HG02678 (cell line): ENCODE data around the gene MRPL24.
"Not testable (repeated sequence)": the region's sequence is repeated elsewhere in the genome, so short reads cannot be mapped to it uniquely, and the experiment has no call there.

Experiments
- ATAC-seq: cut with Tn5 transposase; IDR thresholded peaks from one replicate; pipeline ENCODE4 v1.9.1; 2021; ENCODE audit warnings: mild to moderate bottlenecking, moderate library complexity; ENCODE audit not compliant: unreplicated experiment

MRPL24 gene

DNA sequence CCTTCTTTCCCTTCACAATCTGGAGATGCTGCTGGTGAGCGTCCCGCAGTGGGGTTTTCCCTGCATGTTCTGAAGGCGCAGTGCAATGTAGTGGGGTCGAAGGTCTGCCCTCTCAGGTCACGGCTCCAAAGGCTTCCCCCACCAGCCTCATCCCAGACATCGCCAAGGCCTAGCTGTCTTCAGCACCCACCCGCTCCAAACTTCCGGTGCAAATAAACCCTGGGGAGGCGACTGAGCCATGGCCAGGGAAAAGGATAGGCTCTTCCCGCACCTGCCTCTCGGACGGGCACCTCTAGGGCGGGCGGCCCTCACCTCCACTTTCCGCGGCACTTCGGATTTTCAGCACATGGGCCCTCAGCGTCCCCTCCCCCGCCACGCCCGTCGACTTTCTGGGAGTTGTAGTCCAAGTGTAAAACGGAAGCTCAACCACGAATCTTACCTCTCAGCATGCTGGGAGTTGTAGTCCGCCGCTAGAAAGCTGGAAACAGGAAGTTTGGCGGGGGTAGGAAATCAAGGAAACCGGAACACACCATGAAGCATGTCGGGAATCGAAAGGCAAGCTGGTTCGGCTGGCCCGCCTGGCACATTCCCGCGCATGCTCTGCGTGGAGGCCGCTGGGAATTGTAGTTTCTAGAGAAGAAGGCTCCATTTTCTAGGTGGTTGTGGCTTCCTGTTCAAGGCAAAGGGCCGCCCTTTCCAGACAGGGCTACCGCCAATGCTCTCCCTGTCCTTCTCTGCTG lies at the start of gene MRPL24:
Gene MRPL24, minus strand, starts transcription at position 348 of the 740 bp plus-strand sequence. CDS start 2,384 bp downstream, outside the sequence.
- peak; percentile 88 for ATAC-seq

DNA sequence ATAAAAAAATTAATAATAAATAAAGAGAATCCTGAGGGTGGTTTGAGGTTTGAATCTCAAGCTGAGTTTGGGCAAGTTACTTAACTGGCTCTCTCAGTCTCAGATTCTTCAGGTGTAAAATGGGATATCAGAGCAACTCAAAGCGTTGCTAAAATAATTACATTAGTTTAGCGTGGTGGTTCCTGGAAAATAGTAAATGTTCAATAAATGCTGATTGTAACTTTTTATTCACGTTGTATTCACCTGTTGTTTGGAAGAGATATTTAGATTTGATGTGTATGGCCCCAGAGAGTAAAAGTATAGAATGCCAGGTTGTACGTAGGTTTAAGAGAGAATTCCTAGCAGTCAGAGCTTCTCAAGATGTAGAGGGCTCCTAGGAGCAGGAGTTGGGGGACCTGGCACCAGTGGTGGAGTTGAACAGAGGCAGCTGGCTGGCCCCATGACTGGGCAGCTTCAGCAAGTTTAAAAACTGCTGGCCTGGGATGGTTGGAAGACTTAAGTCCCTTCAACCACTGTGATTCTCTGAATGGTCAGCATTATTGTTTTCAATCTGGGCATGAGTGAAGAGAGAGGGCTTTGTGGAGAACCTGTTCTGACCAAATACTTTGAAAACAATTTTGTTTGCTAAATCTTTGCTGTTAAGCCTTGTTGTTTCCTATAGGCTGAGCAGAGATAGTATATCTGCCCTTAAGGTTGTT lies 48.9 kb upstream of the MRPL24 start:
- no peak for ATAC-seq

DNA sequence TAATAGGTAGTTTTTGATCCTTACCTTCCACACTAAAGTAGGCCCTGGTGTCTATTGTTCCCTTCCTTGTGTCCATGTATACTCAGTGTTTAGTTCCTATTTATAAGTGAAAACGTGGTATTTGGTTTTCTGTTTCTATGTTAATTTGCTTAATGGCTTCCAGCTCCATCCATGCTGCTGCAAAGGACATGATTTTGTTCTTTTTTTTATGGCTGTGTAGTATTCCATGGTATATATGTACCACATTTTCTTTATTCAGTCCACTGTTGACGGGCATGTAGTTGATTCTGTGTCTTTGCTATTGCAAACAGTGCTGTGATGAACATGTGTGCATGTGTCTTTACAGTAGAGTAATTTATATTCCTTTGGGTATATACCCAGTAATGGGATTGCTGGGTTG lies 47.2 kb upstream of the MRPL24 start:
- ATAC-seq = no peak

- ATAC-seq = no peak
Measured at GRCh38 chr1:156786640-156787039, 45.8 kb upstream of the MRPL24 start.

GRCh38 chr1:156785458-156785857 lies 44.6 kb upstream of the MRPL24 start:
- ATAC-seq = no peak

- no peak for ATAC-seq
Measured at GRCh38 chr1:156781585-156782186, 40.8 kb upstream of the MRPL24 start.

DNA sequence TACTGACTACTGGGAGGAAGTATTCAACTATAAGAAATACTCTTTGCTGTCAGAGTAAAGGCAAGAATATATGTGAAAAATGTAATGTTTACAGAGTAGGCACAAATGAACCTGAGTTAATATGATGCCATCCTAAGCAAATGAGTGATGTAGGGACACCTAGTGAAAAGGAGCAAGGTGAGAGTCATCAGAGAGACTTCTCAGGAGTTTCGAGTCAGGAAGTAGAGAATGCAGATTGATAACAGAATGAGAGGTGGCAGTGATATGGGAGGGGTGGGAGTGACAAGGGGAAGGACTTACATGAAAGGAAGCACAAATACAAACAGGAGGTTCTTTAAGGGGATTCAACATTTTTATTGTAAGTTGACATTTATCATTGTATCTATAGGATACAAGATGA lies 36.7 kb upstream of the MRPL24 start:
- ATAC-seq = no peak

- ATAC-seq = no peak
Measured at GRCh38 chr1:156776942-156777341, 36.1 kb upstream of the MRPL24 start.

GRCh38 chr1:156775799-156776198 lies 34.9 kb upstream of the MRPL24 start:
- ATAC-seq = no peak

GRCh38 chr1:156773607-156774006 lies 32.7 kb upstream of the MRPL24 start:
- ATAC-seq = no peak

DNA sequence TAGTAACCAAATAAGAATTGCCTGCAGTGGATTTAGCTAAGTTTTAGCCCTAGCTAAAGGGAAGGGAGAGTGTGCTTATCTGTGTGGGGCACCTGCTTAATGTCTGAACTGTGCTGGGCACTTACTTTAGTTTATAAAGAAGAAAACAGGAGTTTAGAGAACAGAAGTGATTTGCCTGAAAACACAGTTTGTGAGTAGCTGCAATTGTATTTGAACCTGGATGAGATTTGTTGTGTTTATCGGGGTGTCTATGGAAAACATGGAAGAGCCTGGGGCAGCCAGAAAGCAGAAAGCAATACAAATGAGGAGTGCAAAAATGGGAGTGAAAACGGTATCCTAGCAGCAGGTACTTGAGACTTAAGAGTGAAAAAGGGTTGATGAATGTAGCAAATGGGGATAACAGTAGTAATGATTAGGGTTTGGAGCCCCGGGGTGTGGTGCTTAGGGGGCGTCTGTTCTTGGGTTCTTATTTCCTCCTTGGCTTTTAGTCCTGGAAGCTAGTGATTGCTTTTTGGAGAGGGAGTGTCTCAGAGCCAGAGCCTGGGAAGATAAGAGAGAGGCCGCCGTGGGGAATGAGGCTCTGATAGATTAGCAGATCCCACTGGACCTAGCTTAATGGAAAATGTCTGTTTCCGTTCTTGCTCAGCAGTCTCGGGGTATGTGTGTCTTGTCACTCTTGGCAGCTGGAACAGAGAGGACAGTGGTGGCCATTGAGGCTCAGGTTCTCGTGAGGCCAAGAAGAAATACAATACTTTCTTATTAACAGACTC lies 32.0 kb upstream of the MRPL24 start:
- no peak for ATAC-seq

- ATAC-seq = no peak
Measured at GRCh38 chr1:156772222-156772621, 31.3 kb upstream of the MRPL24 start.

DNA sequence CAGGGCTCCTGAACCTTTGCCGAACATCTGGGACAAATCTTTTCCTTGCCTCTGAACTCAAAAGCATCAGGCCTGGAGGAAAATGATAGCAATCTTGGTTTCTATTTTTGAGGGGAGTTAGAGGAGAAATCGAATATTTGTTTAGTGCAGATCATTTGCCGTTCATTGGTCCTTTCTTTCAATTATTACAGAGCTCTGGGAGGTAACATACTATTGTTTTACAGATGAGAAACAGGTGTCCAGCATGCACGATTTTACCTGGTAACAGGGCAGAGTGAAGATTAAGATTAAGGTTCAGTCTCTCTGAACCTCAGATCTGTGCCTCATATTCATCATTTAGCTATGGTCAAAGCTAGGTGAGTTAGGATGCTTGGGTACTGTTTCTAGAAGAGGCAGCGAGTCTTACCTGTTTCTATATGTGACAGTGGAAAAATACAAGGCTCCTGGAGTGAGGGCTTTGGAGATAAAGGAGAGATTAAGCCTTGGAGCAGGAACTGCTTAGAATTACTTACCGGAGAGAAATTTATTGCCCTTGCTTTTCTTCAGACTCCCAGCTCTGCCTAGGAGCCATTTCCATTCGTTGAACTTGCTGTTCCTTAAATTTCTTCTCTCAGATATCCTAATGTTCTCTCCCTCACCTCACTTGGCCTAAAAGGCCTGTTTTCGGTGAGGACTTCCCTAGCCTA lies 27.9 kb upstream of the MRPL24 start:
- ATAC-seq = no peak

DNA sequence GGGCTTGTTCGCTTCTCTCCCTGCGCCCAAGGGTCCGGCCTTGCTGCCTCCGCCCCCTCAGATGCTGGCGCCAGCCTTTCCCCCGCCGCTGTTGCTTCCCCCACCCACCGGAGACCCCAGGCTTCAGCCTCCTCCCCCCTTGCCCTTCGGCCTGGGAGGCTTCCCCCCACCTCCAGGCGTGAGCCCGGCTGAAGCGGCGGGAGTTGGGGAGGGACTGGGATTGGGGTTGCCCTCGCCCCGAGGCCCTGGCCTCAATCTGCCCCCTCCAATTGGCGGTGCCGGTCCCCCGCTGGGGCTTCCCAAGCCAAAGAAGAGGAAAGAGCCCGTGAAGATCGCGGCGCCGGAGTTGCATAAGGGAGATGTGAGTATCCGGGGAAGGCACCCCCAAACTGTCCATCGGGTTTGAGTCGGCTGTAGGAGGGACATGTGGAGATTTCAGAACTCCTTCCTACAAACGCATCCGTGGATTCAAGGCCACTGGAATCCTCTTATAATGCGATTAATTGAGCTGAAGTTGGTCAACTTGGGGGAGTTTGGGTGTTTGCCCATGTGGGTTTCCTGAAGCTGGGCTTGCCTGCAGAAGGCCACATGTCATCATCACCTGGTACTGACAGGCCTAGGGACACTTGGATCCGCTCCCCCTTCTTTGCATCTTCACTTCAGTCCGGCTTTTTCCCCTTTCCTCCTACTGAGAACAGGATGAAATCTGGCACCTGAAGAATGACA lies 27.2 kb upstream of the MRPL24 start:
- ATAC-seq = peak; percentile 3

DNA sequence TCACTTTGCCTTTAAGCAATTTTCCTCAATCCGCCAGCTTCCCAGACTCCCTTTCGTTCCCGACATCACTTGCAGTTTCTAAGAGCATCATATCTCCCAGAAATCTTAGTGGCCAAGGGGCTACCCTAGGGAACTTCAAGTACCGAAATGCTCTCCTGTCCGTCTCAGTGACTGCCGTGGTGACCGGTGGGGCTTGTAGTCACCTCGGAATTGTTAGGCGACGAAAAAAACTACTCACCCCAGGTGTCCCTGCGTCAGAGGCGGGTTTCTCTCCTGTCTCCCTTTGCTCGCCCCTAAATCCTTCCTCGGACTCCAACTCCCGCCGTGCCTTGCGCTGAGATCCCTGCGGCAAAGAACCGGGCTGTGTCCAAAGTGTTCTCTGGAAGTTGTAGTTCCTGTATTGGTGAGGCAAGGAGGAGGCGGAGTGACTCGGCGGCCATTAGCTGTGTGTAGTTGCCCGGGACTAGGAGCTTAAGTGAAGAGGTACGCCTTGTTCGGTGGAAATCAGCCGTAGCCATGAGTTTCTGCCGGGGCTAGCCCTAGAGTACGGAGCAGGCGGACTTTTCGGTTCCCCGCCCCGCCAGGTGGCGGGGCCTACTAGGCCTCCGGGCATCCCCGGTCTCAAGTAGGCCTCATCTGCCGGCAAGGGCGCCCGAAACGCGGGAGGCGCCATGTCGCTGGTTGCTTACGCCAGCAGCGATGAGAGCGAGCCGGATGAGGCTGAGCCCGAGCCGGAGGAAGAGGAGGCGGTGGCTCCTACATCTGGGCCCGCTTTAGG lies 26.4 kb upstream of the MRPL24 start, which contains the start of gene PRCC:
Gene PRCC, plus strand, starts transcription at position 435 of the 778 bp plus-strand sequence. Its CDS starts 237 bp downstream, at position 672.
- ATAC-seq = peak; percentile 93

DNA sequence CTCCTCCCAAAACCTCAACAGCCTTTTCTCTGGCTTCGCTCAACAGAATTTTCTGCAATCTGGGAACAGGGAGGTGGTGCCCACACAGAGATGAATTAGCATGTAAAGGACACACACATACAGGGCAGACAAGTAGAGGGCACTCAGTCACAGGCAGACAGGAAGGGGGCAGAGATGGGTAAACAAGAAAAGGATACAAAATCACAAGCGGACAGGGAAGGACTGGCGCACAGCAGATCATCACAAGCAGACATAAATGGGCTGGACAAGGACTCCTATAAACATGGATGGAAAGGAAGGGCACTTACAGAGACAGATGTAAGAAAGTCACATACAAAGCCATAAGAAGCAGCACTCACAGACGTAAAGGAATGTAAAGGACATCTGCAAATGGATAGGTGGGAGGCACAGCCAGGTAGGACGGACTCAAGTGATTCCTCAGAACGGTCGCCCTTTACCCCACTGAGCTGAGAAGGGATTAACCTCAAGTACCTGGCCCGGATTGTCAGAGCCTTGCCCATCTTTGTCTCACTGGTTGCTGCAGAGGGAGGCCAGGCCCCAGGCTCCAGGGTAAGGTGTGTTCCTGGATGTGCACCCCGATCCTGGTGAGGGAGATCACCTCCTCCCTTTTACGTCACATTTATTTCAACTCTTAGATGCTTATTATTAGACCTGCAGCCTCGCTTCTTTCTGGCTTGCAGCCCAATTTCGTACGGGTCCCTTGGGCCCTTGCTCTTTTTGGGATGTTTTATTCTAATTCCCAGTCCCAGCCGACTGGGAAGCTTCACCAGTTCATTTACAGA lies 25.6 kb upstream of the MRPL24 start:
- ATAC-seq = no peak

DNA sequence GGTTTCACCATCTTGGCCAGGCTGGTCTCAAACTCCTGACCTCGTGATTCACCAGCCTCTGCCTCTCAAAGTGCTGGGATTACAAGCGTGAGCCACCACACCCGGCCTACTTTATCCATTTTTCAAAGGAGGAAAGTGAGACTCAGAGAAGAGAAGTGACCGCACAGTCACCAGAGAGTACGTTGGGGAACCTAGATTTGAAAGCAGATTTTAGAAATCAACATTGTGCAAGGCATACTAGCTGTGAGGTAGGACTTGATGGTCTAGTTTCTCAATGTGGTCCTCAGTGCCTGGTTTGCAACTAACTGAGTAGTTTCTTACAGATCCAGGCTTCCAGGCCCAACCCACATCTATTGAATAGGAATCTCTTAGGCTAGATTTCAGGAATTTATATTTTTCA lies 24.8 kb upstream of the MRPL24 start:
- ATAC-seq = no peak

DNA sequence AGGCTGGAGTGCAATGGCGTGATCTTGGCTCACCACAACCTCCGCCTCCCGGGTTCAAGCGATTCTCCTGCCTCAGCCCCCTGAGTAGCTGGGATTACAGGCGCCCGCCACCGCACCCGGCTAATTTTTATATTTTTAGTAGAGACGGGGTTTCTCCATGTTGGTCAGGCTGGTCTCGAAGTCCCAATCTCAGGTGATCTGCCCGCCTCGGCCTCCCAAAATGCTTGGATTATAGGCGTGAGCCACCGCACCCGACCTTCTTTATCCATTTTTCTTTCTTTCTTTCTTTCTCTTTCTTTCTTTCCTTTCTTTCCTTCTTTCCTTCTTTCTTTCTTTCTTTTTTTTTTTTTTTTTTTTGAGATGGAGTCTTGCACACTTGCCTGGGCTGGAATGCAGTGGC lies 24.2 kb upstream of the MRPL24 start:
- ATAC-seq = not testable (repeated sequence)

DNA sequence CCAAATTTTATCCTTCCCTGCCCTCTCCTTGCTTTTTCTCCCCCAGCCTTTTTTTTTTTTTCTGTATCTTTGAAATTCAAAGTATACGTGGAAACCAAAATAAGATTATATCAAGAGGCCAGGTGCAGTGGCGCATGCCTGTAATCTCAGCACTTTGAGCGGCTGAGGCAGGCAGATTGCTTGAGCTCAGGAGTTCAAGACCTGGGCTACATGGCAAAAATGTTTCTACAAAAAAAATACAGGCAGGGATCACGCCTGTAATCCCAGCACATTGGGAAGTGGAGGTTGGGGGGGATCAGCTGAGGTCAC lies 19.9 kb upstream of the MRPL24 start:
- ATAC-seq = no peak
